ENCODE data around the gene UBE3D. TPM values are rescaled to one million over a fixed set of nuclear protein-coding genes. Genes with fewer than 3 reads are reported as not detected.

Gene UBE3D
- total RNA-seq (2022) (10.9 and 11.7 TPM in 2 replicates), Bru-seq, nascent RNA (percentile 71 among the genes with signal in this experiment), BruChase-seq, experiment 1, labeled RNA remaining after a 2-hour chase (percentile 73 among the genes with signal in this experiment), BruChase-seq, experiment 2, labeled RNA remaining after a 6-hour chase (percentile 60 among the genes with signal in this experiment)
- long read RNA-seq, transcript UBE3D-203 (10 exons, 1,917 nt): major isoform, 6 of 14 reads
- long read RNA-seq, partial matches to known transcripts: 1 of 14 reads
- long read RNA-seq, other reads (novel, unspliced or antisense): 7 of 14 reads

- Histone ChIP-seq H3K4me3 (ENCODE audit: low read depth, low read length) (peak within 1 kb of the TSS; percentile 85), H3K4me1 (peaks cover 5% of the 10 kb centered on the region; the same call in 1 of the 2 replicates), H3K36me3 (ENCODE audit: control insufficient read depth, insufficient read depth, low read length) (no peaks in the 10 kb centered on the region), H3K9me3 (no peaks in the 10 kb centered on the region), H3K27me3 (replicated peaks; ENCODE audit: control insufficient read depth, insufficient read depth, low read length) (no peaks in the 10 kb centered on the region)
- POLR2A ChIA-PET: interaction anchor here (0.6 to 1.2 kb wide), 7 partner anchors 13 to 488 kb away, joined by 3 to 4 read pairs (median 3); partner anchors contain the start of gene PRSS35
- Mint-ChIP-seq H3K4me1 (ENCODE audit: low read depth, unreplicated experiment) (peaks cover 5% of the 10 kb centered on the region), H3K27ac (ENCODE audit: unreplicated experiment) (peak within 1 kb of the TSS; percentile 86), H3K27me3 (ENCODE audit: insufficient read depth, unreplicated experiment) (no peaks in the 10 kb centered on the region), H3K9me3 (ENCODE audit: unreplicated experiment) (no peaks in the 10 kb centered on the region), H3K4me3 (ENCODE audit: unreplicated experiment) (peak within 1 kb of the TSS; percentile 91), H3K36me3 (ENCODE audit: insufficient read depth, unreplicated experiment) (peaks cover 12% of the 10 kb centered on the region)
- peak; percentile 86 to 94 for DNase-seq
- no TSS peak for BruUV-seq (replicated peaks)
- peak; percentile 90 to 93 for TF ChIP-seq CTCF (IDR thresholded peaks at IDR 0.05; ENCODE audit: insufficient read depth in 1 of 2, low read depth in 1 of 2, low read length in 1 of 2, severe bottlenecking in 1 of 2, unreplicated experiment in 1 of 2)
- intact Hi-C loops (cut with micrococcal nuclease; ENCODE audit: unreplicated experiment): loop anchor here (2.0 to 5.0 kb wide), 5 partner anchors 57 to 818 kb away; partner anchors contain the start of genes IBTK and ME1
- CTCF ChIA-PET: interaction anchor here (0.7 to 1.8 kb wide), 15 partner anchors 8 to 819 kb away, joined by 3 to 10 read pairs (median 4); no protein-coding TSS in a partner anchor
Measured at GRCh38 chr6:83065511-83066192, at the start of gene UBE3D. Gene UBE3D, minus strand, starts transcription at chr6:83065841. Its CDS starts 123 bp downstream, at chr6:83065718.

- Histone ChIP-seq H3K4me3 (ENCODE audit: low read depth, low read length) (no peak overlapping the region), H3K27me3 (replicated peaks; ENCODE audit: control insufficient read depth, insufficient read depth, low read length) (no peaks in the 10 kb centered on the region), H3K9me3 (no peaks in the 10 kb centered on the region), H3K36me3 (ENCODE audit: control insufficient read depth, insufficient read depth, low read length) (no peaks in the 10 kb centered on the region), H3K4me1 (peaks cover 4% of the 10 kb centered on the region; the same call in 1 of the 2 replicates)
- H3K4me1 Mint-ChIP-seq (ENCODE audit: low read depth, unreplicated experiment): no peaks in the 10 kb centered on the region
- intact Hi-C loops (cut with micrococcal nuclease; ENCODE audit: unreplicated experiment): no loop called here
- no peaks in the 10 kb centered on the region for H3K36me3 Mint-ChIP-seq (ENCODE audit: insufficient read depth, unreplicated experiment)
- no peak for TF ChIP-seq CTCF (IDR thresholded peaks at IDR 0.05; ENCODE audit: insufficient read depth in 1 of 2, low read depth in 1 of 2, low read length in 1 of 2, severe bottlenecking in 1 of 2, unreplicated experiment in 1 of 2)
- POLR2A ChIA-PET: no interaction called here
- H3K4me3 Mint-ChIP-seq (ENCODE audit: unreplicated experiment): no peak overlapping the region
- no peak overlapping the region for H3K27ac Mint-ChIP-seq (ENCODE audit: unreplicated experiment)
- CTCF ChIA-PET: no interaction called here
- DNase-seq: no peak
- no peaks in the 10 kb centered on the region for H3K27me3 Mint-ChIP-seq (ENCODE audit: insufficient read depth, unreplicated experiment)
- H3K9me3 Mint-ChIP-seq (ENCODE audit: unreplicated experiment): no peaks in the 10 kb centered on the region
- no TSS peak for BruUV-seq (replicated peaks)
Measured at GRCh38 chr6:83114164-83114563, 48.5 kb upstream of the UBE3D start.

GRCh38 chr6:83113258-83113657, 47.6 kb upstream of the UBE3D start:
- no peak overlapping the region for H3K4me3 ChIP-seq (ENCODE audit: low read depth, low read length)
- BruUV-seq (replicated peaks): no TSS peak
- POLR2A ChIA-PET: no interaction called here
- no peak for TF ChIP-seq CTCF (IDR thresholded peaks at IDR 0.05; ENCODE audit: insufficient read depth in 1 of 2, low read depth in 1 of 2, low read length in 1 of 2, severe bottlenecking in 1 of 2, unreplicated experiment in 1 of 2)
- H3K36me3 ChIP-seq (ENCODE audit: control insufficient read depth, insufficient read depth, low read length): no peaks in the 10 kb centered on the region
- Mint-ChIP-seq H3K9me3 (ENCODE audit: unreplicated experiment) (no peaks in the 10 kb centered on the region), H3K27ac (ENCODE audit: unreplicated experiment) (no peak overlapping the region), H3K4me1 (ENCODE audit: low read depth, unreplicated experiment) (no peaks in the 10 kb centered on the region), H3K36me3 (ENCODE audit: insufficient read depth, unreplicated experiment) (no peaks in the 10 kb centered on the region), H3K27me3 (ENCODE audit: insufficient read depth, unreplicated experiment) (no peaks in the 10 kb centered on the region), H3K4me3 (ENCODE audit: unreplicated experiment) (no peak overlapping the region)
- intact Hi-C loops (cut with micrococcal nuclease; ENCODE audit: unreplicated experiment): no loop called here
- no peak for DNase-seq
- H3K27me3 ChIP-seq (replicated peaks; ENCODE audit: control insufficient read depth, insufficient read depth, low read length): no peaks in the 10 kb centered on the region
- CTCF ChIA-PET: no interaction called here
- H3K4me1 ChIP-seq: peaks cover 4% of the 10 kb centered on the region; the same call in 1 of the 2 replicates
- no peaks in the 10 kb centered on the region for H3K9me3 ChIP-seq

All from Caco-2 (cell line).